ENCODE data around the gene SIX6.

DNA sequence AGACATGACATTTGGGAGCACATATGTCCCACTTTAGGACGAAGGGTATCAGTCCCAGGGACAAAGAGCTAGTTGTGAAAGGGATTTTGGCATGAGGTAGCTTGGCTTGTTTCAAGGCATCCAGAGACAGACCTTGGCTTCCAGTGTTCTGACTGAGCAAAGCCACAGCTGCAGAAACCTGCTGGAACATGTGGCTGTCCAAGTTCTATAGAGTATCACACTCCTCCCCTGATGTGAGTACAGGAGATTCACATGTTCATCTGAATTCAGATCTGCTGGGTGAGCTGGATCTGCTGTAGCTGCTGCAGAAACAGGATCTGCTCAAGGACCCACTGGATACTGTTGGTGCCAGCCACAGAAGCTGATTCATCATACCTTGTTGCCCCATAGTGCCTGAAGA, 13.0 kb upstream of the SIX6 start:
- TF ChIP-seq POLR2A (IDR thresholded peaks at IDR 0.05): no peak
- TF ChIP-seq CTCF (IDR thresholded peaks at IDR 0.05): no peak

Data from right lobe of liver (tissue), 4 donors.